ENCODE data around the gene KCNAB3.

KCNAB3 gene

GRCh38 chr17:7903154-7904103, 26.2 kb downstream of the KCNAB3 start (continued):
- TF ChIP-seq CTCF (tag by site-specific recombination; IDR thresholded peaks at IDR 0.05) (no peak), ZNF274 (IDR thresholded peaks at IDR 0.05; ENCODE audit: low read length) (no peak), ZNF274 (tag by site-specific recombination; IDR thresholded peaks at IDR 0.05; ENCODE audit: borderline replicate concordance) (no peak), ZIC2 (tag by site-specific recombination; IDR thresholded peaks at IDR 0.05) (peak; percentile 72), ZNF596 (tag by site-specific recombination; IDR thresholded peaks at IDR 0.05) (peak; percentile 60), ZNF426 (tag by site-specific recombination; IDR thresholded peaks at IDR 0.05) (no peak), ZBTB8A (tag by site-specific recombination; IDR thresholded peaks at IDR 0.05) (peak; percentile 94), SALL2 (tag by site-specific recombination; IDR thresholded peaks at IDR 0.05; ENCODE audit: borderline replicate concordance) (no peak), ZNF521 (tag by site-specific recombination; IDR thresholded peaks at IDR 0.05) (no peak), FEZF1 (tag by site-specific recombination; IDR thresholded peaks at IDR 0.05) (peak; percentile 89), ZNF529 (tag by site-specific recombination; IDR thresholded peaks at IDR 0.05; ENCODE audit: insufficient replicate concordance) (no peak), ZNF266 (tag by site-specific recombination; IDR thresholded peaks at IDR 0.05; ENCODE audit: low read depth) (no peak), HOXA7 (CRISPR knock-in tag; IDR thresholded peaks at IDR 0.05; ENCODE audit: borderline replicate concordance) (no peak), GLIS1 (tag by site-specific recombination; IDR thresholded peaks at IDR 0.05) (peak; percentile 27), TSHZ1 (tag by site-specific recombination; IDR thresholded peaks at IDR 0.05; ENCODE audit: borderline replicate concordance) (no peak), ZNF114 (tag by site-specific recombination; IDR thresholded peaks at IDR 0.05) (no peak), ZBTB6 (tag by site-specific recombination; IDR thresholded peaks at IDR 0.05) (peak; percentile 76; the same call in 1 of the 2 replicates), PATZ1 (tag by site-specific recombination; IDR thresholded peaks at IDR 0.05) (no peak), ZNF518A (tag by site-specific recombination; conservative IDR thresholded peaks at IDR 0.05; ENCODE audit: low read depth) (no peak), ZNF202 (tag by site-specific recombination; IDR thresholded peaks at IDR 0.05; ENCODE audit: borderline replicate concordance) (no peak), ZFP37 (tag by site-specific recombination; IDR thresholded peaks at IDR 0.05) (no peak), ZBTB10 (tag by site-specific recombination; IDR thresholded peaks at IDR 0.05) (no peak)

Measured in HEK293 (cell line).